ENCODE data around the gene PSME4.

The PSME4 gene

DNA sequence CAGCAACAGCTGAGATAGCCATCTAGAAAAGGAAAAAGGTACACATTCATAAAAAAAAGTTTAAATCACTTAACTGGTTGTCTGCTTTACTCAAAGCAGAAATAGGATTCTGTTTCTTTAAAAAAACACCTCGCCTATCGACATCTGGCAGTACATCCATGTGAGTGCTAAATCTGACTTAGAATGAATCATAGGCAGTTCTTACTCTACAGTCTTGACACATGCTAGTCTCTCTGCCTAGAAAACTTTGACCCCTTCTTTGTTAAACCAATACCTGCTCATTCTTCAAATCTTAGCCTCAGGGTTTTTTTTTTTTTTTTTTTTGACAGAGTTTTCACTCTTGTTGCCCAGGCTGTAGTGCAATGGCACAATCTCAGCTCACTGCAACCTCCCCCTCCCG is 73.9 kb downstream of the PSME4 start:
- Histone ChIP-seq H3K4ac (ENCODE audit: low read depth, low read length) (no peak overlapping the region), H3K4me3 (ENCODE audit: low read length) (no peak overlapping the region), H3K9ac (ENCODE audit: low read length) (no peak overlapping the region), H4K5ac (ENCODE audit: low read length) (no peak overlapping the region), H3K18ac (ENCODE audit: low read length) (no peak overlapping the region), H2BK120ac (ENCODE audit: low read depth, low read length) (no peak overlapping the region), H2BK5ac (ENCODE audit: low read length) (no peak overlapping the region), H2BK15ac (replicated peaks; ENCODE audit: low read depth) (no peak overlapping the region), H3K36me3 (ENCODE audit: control insufficient read depth, insufficient read depth, low read length) (peaks cover 3% of the 10 kb centered on the region), H3K27ac (ENCODE audit: low read depth, low read length) (no peak overlapping the region), H3K79me1 (ENCODE audit: low read length) (no peaks in the 10 kb centered on the region), H3K4me1 (ENCODE audit: control insufficient read depth, low read depth, low read length) (no peaks in the 10 kb centered on the region), H3K27me3 (ENCODE audit: insufficient read depth, low read length, poor library complexity) (no peaks in the 10 kb centered on the region), H3K79me2 (ENCODE audit: control insufficient read depth, insufficient read depth, low read length) (no peaks in the 10 kb centered on the region), H3K4me2 (ENCODE audit: low read length) (no peak overlapping the region), H3K56ac (ENCODE audit: low read length) (no peak overlapping the region), H4K8ac (ENCODE audit: low read depth, low read length) (no peak overlapping the region), H3K23ac (ENCODE audit: low read length) (no peak overlapping the region), H2AK5ac (ENCODE audit: low read length) (no peak overlapping the region)
- no peak for DNase-seq
- WGBS (ENCODE audit: extremely low coverage, insufficient coverage, low lambda C conversion rate) = no CpG with 5 or more reads among the region's 3 CpGs

DNA sequence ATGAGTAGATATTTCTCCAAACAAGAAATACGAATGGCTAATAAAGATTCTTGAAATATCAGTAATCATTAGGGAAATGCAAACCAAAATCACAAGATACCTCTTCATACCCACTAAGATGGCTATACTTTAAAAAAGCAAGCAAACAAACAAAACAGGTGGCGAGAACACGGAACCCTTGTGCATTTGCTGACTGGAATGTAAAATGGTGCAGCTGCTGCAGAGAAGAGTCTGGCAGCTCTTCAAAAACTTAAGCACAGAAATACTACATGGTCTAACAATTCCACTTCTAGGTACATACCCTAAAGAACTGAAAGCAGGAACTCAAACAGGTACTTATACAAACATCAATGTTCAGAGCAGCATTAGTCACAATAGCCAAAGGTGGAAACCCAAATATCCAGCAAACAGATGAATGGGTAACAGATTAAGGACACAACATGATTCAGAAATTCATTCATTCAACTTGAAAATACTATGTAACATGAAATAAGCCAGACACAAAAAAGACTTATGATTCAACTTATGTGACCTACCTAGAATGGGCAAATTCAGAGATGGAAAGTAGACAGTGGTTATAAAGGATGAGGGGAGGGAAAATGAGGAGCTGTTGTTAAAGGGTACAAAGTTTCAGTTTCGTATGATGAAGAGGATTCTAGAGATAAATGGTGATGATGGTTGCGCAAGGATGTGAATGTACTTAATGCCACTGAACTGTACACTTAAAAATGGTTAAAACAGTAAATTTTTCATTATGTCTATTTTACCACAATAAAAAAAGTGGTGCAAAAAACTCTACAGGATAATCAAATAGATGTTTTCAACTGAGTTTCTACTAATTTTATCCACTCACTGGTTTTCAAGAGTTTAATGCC is 84.2 kb downstream of the PSME4 start:
- H4K8ac ChIP-seq (ENCODE audit: low read depth, low read length) = no peak overlapping the region
- no peak overlapping the region for H3K4me3 ChIP-seq (ENCODE audit: low read length)
- H4K5ac ChIP-seq (ENCODE audit: low read length) = no peak overlapping the region
- H2BK5ac ChIP-seq (ENCODE audit: low read length) = no peak overlapping the region
- peaks cover 1% of the 10 kb centered on the region for H3K36me3 ChIP-seq (ENCODE audit: control insufficient read depth, insufficient read depth, low read length)
- no peak overlapping the region for H3K18ac ChIP-seq (ENCODE audit: low read length)
- H3K56ac ChIP-seq (ENCODE audit: low read length) = no peak overlapping the region
- H3K79me2 ChIP-seq (ENCODE audit: control insufficient read depth, insufficient read depth, low read length) = no peaks in the 10 kb centered on the region
- H2BK120ac ChIP-seq (ENCODE audit: low read depth, low read length) = no peak overlapping the region
- WGBS (ENCODE audit: extremely low coverage, insufficient coverage, low lambda C conversion rate) = no CpG with 5 or more reads among the region's 5 CpGs
- H3K79me1 ChIP-seq (ENCODE audit: low read length) = no peaks in the 10 kb centered on the region
- no peak overlapping the region for H2AK5ac ChIP-seq (ENCODE audit: low read length)
- H3K4me1 ChIP-seq (ENCODE audit: control insufficient read depth, low read depth, low read length) = no peaks in the 10 kb centered on the region
- no peak for DNase-seq
- H3K23ac ChIP-seq (ENCODE audit: low read length) = no peak overlapping the region
- H3K27me3 ChIP-seq (ENCODE audit: insufficient read depth, low read length, poor library complexity) = no peaks in the 10 kb centered on the region
- no peak overlapping the region for H3K9ac ChIP-seq (ENCODE audit: low read length)
- no peak overlapping the region for H2BK15ac ChIP-seq (replicated peaks; ENCODE audit: low read depth)
- no peak overlapping the region for H3K27ac ChIP-seq (ENCODE audit: low read depth, low read length)
- H3K4ac ChIP-seq (ENCODE audit: low read depth, low read length) = no peak overlapping the region
- H3K4me2 ChIP-seq (ENCODE audit: low read length) = no peak overlapping the region

DNA sequence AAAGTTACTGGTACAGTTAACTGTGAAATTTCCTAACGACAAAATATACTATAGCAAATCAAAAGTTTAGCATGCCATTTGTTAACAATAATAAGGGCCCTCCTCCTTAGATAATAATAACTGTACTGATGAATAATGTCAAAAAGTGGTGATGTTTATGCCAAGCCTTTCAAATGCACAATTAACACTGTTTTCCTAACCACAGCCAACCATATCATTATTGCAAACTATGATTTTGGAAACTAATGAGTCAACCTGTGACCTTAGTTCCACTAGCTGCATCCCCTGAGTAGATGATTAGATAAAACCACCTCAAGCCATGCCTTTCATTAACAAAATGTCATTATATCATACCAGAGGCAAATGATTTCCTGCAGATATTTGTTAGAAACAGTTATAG is 85.9 kb downstream of the PSME4 start:
- Histone ChIP-seq H3K4me3 (ENCODE audit: low read length) (no peak overlapping the region), H3K4ac (ENCODE audit: low read depth, low read length) (no peak overlapping the region), H4K5ac (ENCODE audit: low read length) (no peak overlapping the region), H2BK5ac (ENCODE audit: low read length) (no peak overlapping the region), H3K4me2 (ENCODE audit: low read length) (no peak overlapping the region), H3K79me1 (ENCODE audit: low read length) (no peaks in the 10 kb centered on the region), H3K36me3 (ENCODE audit: control insufficient read depth, insufficient read depth, low read length) (peaks cover 1% of the 10 kb centered on the region), H3K79me2 (ENCODE audit: control insufficient read depth, insufficient read depth, low read length) (no peaks in the 10 kb centered on the region), H3K27me3 (ENCODE audit: insufficient read depth, low read length, poor library complexity) (no peaks in the 10 kb centered on the region), H3K18ac (ENCODE audit: low read length) (no peak overlapping the region), H3K23ac (ENCODE audit: low read length) (no peak overlapping the region), H4K8ac (ENCODE audit: low read depth, low read length) (no peak overlapping the region), H3K56ac (ENCODE audit: low read length) (no peak overlapping the region), H2AK5ac (ENCODE audit: low read length) (no peak overlapping the region), H3K9ac (ENCODE audit: low read length) (no peak overlapping the region), H2BK120ac (ENCODE audit: low read depth, low read length) (no peak overlapping the region), H3K4me1 (ENCODE audit: control insufficient read depth, low read depth, low read length) (no peaks in the 10 kb centered on the region), H3K27ac (ENCODE audit: low read depth, low read length) (no peak overlapping the region), H2BK15ac (replicated peaks; ENCODE audit: low read depth) (no peak overlapping the region)
- no peak for DNase-seq
- no CpG with 5 or more reads among the region's 1 CpG for WGBS (ENCODE audit: extremely low coverage, insufficient coverage, low lambda C conversion rate)

DNA sequence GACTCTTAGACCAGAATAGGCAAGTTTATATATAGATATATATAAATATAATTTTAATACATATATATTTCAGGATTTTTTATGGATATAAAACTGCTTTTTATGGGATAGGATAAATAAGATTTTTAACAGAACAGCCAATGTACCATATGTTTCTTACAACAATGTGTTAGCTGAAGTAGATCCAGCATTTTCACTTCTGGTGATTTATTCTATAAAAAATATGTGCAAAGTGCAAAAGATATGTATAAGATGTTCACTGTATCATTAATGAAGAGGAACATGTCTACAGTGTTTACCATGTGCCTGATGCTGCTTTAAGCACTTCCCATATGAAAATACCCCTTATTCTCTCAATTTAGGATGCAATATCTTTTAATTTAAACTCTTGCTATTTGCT is 88.8 kb downstream of the PSME4 start:
- H4K8ac ChIP-seq (ENCODE audit: low read depth, low read length) = no peak overlapping the region
- H3K36me3 ChIP-seq (ENCODE audit: control insufficient read depth, insufficient read depth, low read length) = peaks cover 1% of the 10 kb centered on the region
- H3K4me3 ChIP-seq (ENCODE audit: low read length) = no peak overlapping the region
- no peak overlapping the region for H3K4ac ChIP-seq (ENCODE audit: low read depth, low read length)
- H3K4me2 ChIP-seq (ENCODE audit: low read length) = no peak overlapping the region
- H3K23ac ChIP-seq (ENCODE audit: low read length) = no peak overlapping the region
- H4K5ac ChIP-seq (ENCODE audit: low read length) = no peak overlapping the region
- H2BK120ac ChIP-seq (ENCODE audit: low read depth, low read length) = no peak overlapping the region
- no peak overlapping the region for H3K18ac ChIP-seq (ENCODE audit: low read length)
- H3K79me1 ChIP-seq (ENCODE audit: low read length) = no peaks in the 10 kb centered on the region
- H2AK5ac ChIP-seq (ENCODE audit: low read length) = no peak overlapping the region
- H2BK5ac ChIP-seq (ENCODE audit: low read length) = no peak overlapping the region
- no peak overlapping the region for H2BK15ac ChIP-seq (replicated peaks; ENCODE audit: low read depth)
- no peak for DNase-seq
- no peak overlapping the region for H3K56ac ChIP-seq (ENCODE audit: low read length)
- H3K27me3 ChIP-seq (ENCODE audit: insufficient read depth, low read length, poor library complexity) = no peaks in the 10 kb centered on the region
- H3K4me1 ChIP-seq (ENCODE audit: control insufficient read depth, low read depth, low read length) = no peaks in the 10 kb centered on the region
- H3K27ac ChIP-seq (ENCODE audit: low read depth, low read length) = no peak overlapping the region
- no peaks in the 10 kb centered on the region for H3K79me2 ChIP-seq (ENCODE audit: control insufficient read depth, insufficient read depth, low read length)
- H3K9ac ChIP-seq (ENCODE audit: low read length) = no peak overlapping the region

GRCh38 chr2:53881360-53881759 is 89.4 kb downstream of the PSME4 start:
- no CpG with 5 or more reads among the region's 2 CpGs for WGBS (ENCODE audit: extremely low coverage, insufficient coverage, low lambda C conversion rate)
- H3K79me2 ChIP-seq (ENCODE audit: control insufficient read depth, insufficient read depth, low read length) = no peaks in the 10 kb centered on the region
- H3K23ac ChIP-seq (ENCODE audit: low read length) = no peak overlapping the region
- H3K36me3 ChIP-seq (ENCODE audit: control insufficient read depth, insufficient read depth, low read length) = peaks cover 1% of the 10 kb centered on the region
- H3K79me1 ChIP-seq (ENCODE audit: low read length) = no peaks in the 10 kb centered on the region
- DNase-seq = no peak
- H3K18ac ChIP-seq (ENCODE audit: low read length) = no peak overlapping the region
- no peak overlapping the region for H3K27ac ChIP-seq (ENCODE audit: low read depth, low read length)
- no peak overlapping the region for H3K4ac ChIP-seq (ENCODE audit: low read depth, low read length)
- H3K9ac ChIP-seq (ENCODE audit: low read length) = no peak overlapping the region
- H2BK5ac ChIP-seq (ENCODE audit: low read length) = no peak overlapping the region
- no peak overlapping the region for H4K8ac ChIP-seq (ENCODE audit: low read depth, low read length)
- no peaks in the 10 kb centered on the region for H3K27me3 ChIP-seq (ENCODE audit: insufficient read depth, low read length, poor library complexity)
- H3K4me1 ChIP-seq (ENCODE audit: control insufficient read depth, low read depth, low read length) = no peaks in the 10 kb centered on the region
- H3K56ac ChIP-seq (ENCODE audit: low read length) = no peak overlapping the region
- H3K4me2 ChIP-seq (ENCODE audit: low read length) = no peak overlapping the region
- no peak overlapping the region for H2AK5ac ChIP-seq (ENCODE audit: low read length)
- H2BK120ac ChIP-seq (ENCODE audit: low read depth, low read length) = no peak overlapping the region
- no peak overlapping the region for H3K4me3 ChIP-seq (ENCODE audit: low read length)
- H4K5ac ChIP-seq (ENCODE audit: low read length) = no peak overlapping the region
- no peak overlapping the region for H2BK15ac ChIP-seq (replicated peaks; ENCODE audit: low read depth)

DNA sequence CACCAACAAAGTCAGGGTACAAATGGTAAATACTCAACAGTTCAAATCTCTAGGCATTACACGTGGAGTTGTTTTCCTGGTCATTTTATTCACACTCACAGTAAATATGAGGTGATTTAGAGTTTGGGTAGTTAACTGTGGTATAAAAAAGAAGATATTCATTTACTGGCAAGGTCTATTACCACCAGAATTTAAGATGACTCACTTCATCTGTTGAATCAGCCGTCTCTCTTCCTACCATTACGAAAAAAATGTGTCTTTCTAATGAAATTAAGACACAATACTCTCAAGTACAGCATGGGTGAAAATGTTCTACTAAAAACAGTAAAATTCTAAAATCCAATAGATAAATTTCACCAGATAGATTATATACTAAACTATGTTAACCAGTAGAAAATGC is 90.0 kb downstream of the PSME4 start:
- Histone ChIP-seq H4K8ac (ENCODE audit: low read depth, low read length) (no peak overlapping the region), H3K36me3 (ENCODE audit: control insufficient read depth, insufficient read depth, low read length) (peaks cover 1% of the 10 kb centered on the region), H3K27ac (ENCODE audit: low read depth, low read length) (no peak overlapping the region), H3K27me3 (ENCODE audit: insufficient read depth, low read length, poor library complexity) (no peaks in the 10 kb centered on the region), H2AK5ac (ENCODE audit: low read length) (no peak overlapping the region), H3K4me2 (ENCODE audit: low read length) (no peak overlapping the region), H3K23ac (ENCODE audit: low read length) (no peak overlapping the region), H2BK15ac (replicated peaks; ENCODE audit: low read depth) (no peak overlapping the region), H4K5ac (ENCODE audit: low read length) (no peak overlapping the region), H2BK5ac (ENCODE audit: low read length) (no peak overlapping the region), H3K4me3 (ENCODE audit: low read length) (no peak overlapping the region), H3K79me2 (ENCODE audit: control insufficient read depth, insufficient read depth, low read length) (no peaks in the 10 kb centered on the region), H3K9ac (ENCODE audit: low read length) (no peak overlapping the region), H3K79me1 (ENCODE audit: low read length) (no peaks in the 10 kb centered on the region), H3K56ac (ENCODE audit: low read length) (no peak overlapping the region), H3K18ac (ENCODE audit: low read length) (no peak overlapping the region), H3K4ac (ENCODE audit: low read depth, low read length) (no peak overlapping the region), H2BK120ac (ENCODE audit: low read depth, low read length) (no peak overlapping the region), H3K4me1 (ENCODE audit: control insufficient read depth, low read depth, low read length) (no peaks in the 10 kb centered on the region)
- WGBS (ENCODE audit: extremely low coverage, insufficient coverage, low lambda C conversion rate) = no CpG with 5 or more reads among the region's 3 CpGs
- no peak for DNase-seq
